Measurements from ENCODE around the gene KLHL10. TPM values are rescaled to one million over a fixed set of nuclear protein-coding genes. Genes with fewer than 3 reads are reported as not detected.
"Not testable (repeated sequence)": the region's sequence is repeated elsewhere in the genome, so short reads cannot be mapped to it uniquely, and the experiment has no call there.

KLHL10 gene
- polyA plus RNA-seq, 6 donors from 2014 or later: not detected

DNA sequence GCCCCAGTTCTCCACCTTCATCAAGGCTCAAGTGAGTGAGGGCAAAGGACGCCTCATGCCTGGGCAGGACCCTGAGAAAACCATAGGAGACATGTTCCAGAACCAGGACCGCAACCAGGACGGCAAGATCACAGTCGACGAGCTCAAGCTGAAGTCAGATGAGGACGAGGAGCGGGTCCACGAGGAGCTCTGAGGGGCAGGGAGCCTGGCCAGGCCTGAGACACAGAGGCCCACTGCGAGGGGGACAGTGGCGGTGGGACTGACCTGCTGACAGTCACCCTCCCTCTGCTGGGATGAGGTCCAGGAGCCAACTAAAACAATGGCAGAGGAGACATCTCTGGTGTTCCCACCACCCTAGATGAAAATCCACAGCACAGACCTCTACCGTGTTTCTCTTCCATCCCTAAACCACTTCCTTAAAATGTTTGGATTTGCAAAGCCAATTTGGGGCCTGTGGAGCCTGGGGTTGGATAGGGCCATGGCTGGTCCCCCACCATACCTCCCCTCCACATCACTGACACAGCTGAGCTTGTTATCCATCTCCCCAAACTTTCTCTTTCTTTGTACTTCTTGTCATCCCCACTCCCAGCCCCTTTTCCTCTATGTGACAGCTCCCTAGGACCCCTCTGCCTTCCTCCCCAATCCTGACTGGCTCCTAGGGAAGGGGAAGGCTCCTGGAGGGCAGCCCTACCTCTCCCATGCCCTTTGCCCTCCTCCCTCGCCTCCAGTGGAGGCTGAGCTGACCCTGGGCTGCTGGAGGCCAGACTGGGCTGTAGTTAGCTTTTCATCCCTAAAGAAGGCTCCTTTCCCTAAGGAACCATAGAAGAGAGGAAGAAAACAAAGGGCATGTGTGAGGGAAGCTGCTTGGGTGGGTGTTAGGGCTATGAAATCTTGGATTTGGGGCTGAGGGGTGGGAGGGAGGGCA lies 15.1 kb upstream of the KLHL10 start:
- no peak for DNase-seq
- ATAC-seq (ENCODE audit: low read depth in 2 of 2): no peak
- Mint-ChIP-seq H3K27ac (no peak overlapping the region), H3K36me3 (no peaks in the 10 kb centered on the region), H3K27me3 (peaks cover 0 to 16% (median 0%) of the 10 kb centered on the region in 3 donors), H3K9me3 (no peaks in the 10 kb centered on the region), H3K4me1 (no peaks in the 10 kb centered on the region), H3K4me3 (peak overlapping the region in 1 of 8 donors; percentile 63)

DNA sequence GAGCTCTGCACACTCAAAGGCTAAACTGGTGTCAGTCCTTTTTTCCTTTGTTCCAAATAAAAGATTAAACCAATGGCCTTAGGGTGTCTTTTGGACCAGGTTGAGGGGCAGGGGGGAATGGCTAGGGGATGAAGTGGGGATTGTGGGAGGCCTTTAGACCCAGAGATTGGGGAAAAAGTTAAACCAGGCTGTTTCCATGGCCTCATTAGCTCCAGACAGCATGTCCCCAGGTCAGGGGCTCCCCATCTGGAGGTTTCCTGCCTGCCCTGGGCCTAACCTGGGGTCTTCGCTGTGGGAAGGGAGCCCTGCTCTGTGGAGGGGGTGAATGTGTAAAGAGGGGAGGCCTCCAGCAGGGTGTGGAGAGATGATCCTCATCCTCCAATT lies 14.5 kb upstream of the KLHL10 start:
- Mint-ChIP-seq H3K9me3 (no peaks in the 10 kb centered on the region), H3K4me1 (no peaks in the 10 kb centered on the region), H3K27me3 (peaks cover 0 to 13% (median 0%) of the 10 kb centered on the region in 3 donors), H3K36me3 (no peaks in the 10 kb centered on the region), H3K27ac (no peak overlapping the region), H3K4me3 (no peak overlapping the region)
- ATAC-seq (ENCODE audit: low read depth in 2 of 2) (no peak), DNase-seq (no peak)

DNA sequence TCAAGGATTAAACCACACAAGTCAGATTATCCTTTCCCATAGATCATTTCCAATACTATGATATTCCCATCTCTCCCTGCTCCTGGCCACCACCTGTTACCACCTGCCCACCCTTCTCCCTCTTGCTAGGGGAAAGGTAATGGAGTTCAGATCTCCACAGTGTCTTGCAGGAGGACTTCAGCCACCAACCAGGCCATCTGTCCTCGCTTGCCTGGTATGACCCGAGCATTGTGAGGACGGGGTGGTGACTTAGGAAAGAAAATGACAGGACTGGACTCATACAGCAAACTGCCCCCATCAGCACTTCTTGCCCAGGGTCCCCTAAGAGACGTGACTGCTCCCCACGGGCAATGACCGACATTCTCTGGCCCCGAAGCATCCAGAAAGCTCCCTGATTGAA lies 14.0 kb upstream of the KLHL10 start:
- H3K4me1 Mint-ChIP-seq: no peaks in the 10 kb centered on the region
- H3K27ac Mint-ChIP-seq: no peak overlapping the region
- H3K36me3 Mint-ChIP-seq: no peaks in the 10 kb centered on the region
- no peak for DNase-seq
- no peaks in the 10 kb centered on the region for H3K9me3 Mint-ChIP-seq
- peaks cover 0 to 8% (median 0%) of the 10 kb centered on the region in 3 donors for H3K27me3 Mint-ChIP-seq
- H3K4me3 Mint-ChIP-seq: no peak overlapping the region
- ATAC-seq (ENCODE audit: low read depth in 2 of 2): no peak

DNA sequence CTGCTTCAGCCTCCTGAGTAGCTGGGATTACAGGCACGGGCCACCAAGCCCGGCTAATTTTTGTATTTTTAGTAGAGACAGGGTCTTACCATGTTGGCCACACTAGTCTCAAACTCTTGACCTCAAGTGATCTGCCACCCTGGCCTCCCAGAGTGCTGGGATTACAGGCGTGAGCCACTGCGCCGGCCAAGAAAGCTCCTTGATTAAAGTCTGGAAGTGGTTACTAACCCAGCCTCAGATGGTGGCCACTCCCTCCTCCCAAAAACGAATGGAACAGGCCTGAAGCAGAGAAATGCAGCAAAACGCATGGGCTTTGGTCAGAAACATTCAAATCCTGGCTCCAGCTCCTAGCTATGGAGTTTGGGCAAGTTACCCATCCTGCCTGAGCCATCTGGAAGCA lies 13.5 kb upstream of the KLHL10 start:
- peaks cover 0 to 8% (median 0%) of the 10 kb centered on the region in 3 donors for H3K27me3 Mint-ChIP-seq
- DNase-seq (no peak), ATAC-seq (ENCODE audit: low read depth in 2 of 2) (no peak)
- H3K27ac Mint-ChIP-seq: peak overlapping the region in 1 of 6 donors; percentile 30
- no peaks in the 10 kb centered on the region for H3K4me1 Mint-ChIP-seq
- H3K36me3 Mint-ChIP-seq: no peaks in the 10 kb centered on the region
- no peak overlapping the region for H3K4me3 Mint-ChIP-seq
- no peaks in the 10 kb centered on the region for H3K9me3 Mint-ChIP-seq

DNA sequence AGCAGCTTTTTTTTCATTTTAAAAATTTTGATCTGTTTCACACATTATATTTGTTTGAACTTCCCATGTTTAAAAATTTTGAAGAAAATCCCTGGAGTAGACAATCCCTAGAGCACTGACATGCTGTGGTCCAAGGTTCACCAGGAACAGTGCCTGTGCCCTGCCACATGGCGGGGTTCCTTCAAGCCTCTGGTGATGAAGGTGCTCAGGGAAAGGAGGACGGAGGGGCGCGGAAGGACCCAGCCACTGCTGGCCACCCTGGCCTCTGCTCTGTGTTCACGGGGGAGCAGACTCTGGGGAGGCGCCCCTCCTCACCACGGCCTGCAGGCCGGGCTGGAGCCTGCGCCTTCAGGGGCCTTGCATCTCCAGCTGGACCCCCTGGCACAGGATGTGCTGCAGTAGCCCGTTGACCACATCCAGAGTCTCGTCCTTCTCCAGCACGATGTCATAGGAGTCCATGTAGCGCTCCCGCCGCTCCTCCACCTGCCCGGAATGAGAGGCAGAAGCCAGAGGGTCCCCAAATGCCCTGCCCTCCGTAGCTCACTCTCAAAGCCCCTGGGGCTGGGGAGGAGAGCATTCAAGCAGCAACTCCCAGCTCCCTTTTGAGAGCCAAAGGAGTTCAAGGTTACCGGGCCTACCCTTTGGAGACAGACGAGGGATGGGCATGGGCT lies 12.3 kb upstream of the KLHL10 start:
- Mint-ChIP-seq H3K4me1 (no peaks in the 10 kb centered on the region), H3K9me3 (no peaks in the 10 kb centered on the region), H3K27ac (no peak overlapping the region), H3K4me3 (no peak overlapping the region), H3K27me3 (peaks cover 0 to 8% (median 0%) of the 10 kb centered on the region in 3 donors), H3K36me3 (peaks cover 0 to 5% of the 10 kb centered on the region in 2 donors)
- ATAC-seq (ENCODE audit: low read depth in 2 of 2) (no peak), DNase-seq (no peak)

DNA sequence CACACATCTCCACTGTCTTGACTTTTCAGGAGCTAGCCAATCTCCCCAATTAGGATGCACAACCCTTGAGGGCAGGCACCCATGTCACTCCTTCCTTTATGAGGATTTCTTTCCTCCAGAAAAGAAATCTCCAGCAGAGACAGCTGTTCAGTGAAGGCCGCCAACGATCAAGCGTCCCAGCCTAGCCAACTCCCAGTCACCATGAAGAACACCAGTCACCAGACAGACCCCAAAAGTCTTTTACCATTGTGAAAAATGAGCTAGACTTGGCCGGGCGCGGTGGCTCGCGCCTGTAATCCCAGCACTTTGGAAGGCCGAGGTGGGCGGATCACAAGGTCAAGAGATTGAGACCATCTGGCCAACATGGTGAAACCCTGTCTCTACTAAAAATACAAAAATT lies 7.7 kb upstream of the KLHL10 start:
- not testable (repeated sequence) for H3K9me3 Mint-ChIP-seq; H3K4me1 Mint-ChIP-seq; H3K27me3 Mint-ChIP-seq; ATAC-seq (ENCODE audit: low read depth in 2 of 2); H3K27ac Mint-ChIP-seq; H3K36me3 Mint-ChIP-seq; DNase-seq
- H3K4me3 Mint-ChIP-seq: peak overlapping the region in 1 of 8 donors; percentile 52

DNA sequence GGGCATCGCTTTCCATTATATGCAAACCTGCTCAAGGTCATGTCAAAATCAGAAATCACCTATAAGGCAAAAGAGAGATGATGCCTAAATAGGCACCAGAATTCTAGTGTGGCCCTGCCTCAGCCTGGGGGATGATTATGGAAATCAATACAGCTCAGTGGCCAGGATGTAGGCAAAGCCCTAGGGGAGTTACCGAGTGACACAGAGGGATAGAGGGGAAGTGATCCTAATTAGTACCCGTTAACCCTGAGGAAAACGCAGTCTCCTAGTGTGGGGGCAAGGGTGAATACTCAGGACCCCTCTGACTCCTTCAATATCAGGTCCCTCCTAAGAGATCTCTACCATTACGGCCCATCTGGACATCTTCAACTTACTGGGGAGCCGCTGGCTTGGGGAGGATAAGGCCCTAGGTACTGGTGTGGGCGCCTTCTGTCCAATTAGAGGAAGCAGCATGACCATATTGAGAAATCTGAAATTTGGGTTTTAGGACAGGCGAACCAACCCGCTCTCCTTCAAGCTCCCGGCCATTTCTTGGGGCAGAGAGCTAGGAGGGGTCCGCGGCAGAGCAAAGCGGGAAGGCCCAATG lies 2.3 kb upstream of the KLHL10 start:
- Mint-ChIP-seq H3K27me3 (peaks cover 0 to 4% (median 0%) of the 10 kb centered on the region in 3 donors), H3K9me3 (no peaks in the 10 kb centered on the region), H3K36me3 (peaks cover 4 to 5% of the 10 kb centered on the region in 2 donors), H3K4me1 (peaks cover 8 to 13% (median 8%) of the 10 kb centered on the region in 3 donors), H3K4me3 (peak overlapping the region; percentile 79 to 95 (median 89)), H3K27ac (peak overlapping the region in 5 of 6 donors; percentile 27 to 83 (median 45))
- peak; percentile 5 for DNase-seq
- ATAC-seq (ENCODE audit: low read depth in 2 of 2): peak; percentile 34 to 39

DNA sequence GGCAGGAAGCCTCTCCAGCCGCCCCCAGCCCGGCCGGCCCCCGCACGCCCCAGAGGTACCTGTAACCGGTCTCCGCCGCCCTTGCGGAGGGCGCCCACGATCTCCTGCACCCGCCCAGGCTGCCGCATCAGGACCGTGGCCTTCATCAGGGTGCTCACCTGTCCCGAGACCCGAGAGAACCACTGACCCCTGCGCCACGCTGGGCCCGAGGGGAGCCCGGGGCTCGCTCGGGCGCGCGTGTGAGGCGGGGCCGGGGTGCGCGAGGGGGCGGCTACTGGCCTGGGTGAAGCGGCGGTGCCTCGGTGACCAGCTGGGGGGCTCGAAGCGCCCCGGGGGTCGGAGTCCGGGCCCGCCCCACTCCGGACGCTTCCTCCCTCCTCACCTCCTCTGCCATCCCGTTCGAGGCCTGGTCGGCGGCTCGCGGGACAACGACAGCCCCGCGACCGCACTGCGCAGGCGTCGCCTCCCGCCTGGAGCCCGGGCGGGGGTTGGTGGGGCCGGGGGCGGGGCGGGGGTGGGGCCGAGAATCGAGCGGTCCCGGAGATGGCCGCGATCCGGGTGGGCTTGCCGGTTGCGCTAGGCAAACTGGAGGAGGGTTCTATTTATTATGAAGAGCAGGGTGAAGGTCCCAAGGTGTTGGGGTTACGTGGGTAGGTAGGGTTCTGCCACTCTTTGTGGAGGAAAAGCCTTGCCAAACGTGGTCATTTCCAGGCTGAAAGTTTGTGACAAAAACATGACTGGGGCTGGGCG lies 1.6 kb upstream of the KLHL10 start, which contains the start of gene NT5C3B:
Gene NT5C3B, minus strand, starts transcription at position 433 of the 750 bp plus-strand sequence. Its CDS starts 39 bp downstream, at position 394.
- peaks cover 0 to 5% of the 10 kb centered on the region in 2 donors for H3K36me3 Mint-ChIP-seq
- peaks cover 0 to 4% (median 0%) of the 10 kb centered on the region in 3 donors for H3K27me3 Mint-ChIP-seq
- H3K9me3 Mint-ChIP-seq: no peaks in the 10 kb centered on the region
- DNase-seq: peak; percentile 37
- H3K4me3 Mint-ChIP-seq: peak within 1 kb of the TSS; percentile 79 to 95 (median 89)
- peak; percentile 83 to 84 for ATAC-seq (ENCODE audit: low read depth in 2 of 2)
- peak within 1 kb of the TSS in 5 of 6 donors; percentile 27 to 83 (median 45) for H3K27ac Mint-ChIP-seq
- H3K4me1 Mint-ChIP-seq: peaks cover 8 to 13% (median 8%) of the 10 kb centered on the region in 3 donors

DNA sequence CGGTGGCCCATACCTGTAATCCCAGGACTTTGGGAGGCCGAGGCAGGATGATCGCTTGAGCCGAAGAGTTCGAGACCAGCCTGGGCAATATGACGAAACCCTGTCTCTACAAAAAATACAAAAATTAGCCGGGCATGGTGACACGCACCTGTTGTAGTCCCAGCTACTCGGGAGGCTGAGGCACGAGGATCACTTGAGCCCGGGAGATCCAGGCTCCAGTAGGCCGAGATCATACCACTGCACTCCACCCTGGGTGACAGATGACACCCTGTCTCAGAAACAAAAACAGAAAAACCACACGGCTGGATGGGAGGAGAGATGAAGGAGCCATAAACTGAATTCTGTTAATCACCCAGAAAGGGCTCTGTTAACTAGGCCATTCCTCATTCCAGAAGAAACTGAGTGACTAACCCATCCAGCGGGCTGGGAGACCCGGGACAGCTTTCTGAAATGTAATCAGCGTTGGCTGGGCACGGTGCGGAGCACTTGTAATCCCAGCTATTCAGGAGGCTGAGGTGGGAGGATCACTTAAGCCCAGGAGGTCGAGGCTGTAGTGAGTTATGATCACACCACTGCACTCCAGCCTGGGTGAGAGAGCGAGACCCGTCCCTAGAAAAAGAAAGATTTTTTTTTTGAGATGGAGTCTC lies 952 bp upstream of the KLHL10 start:
- Mint-ChIP-seq H3K27me3 (peaks cover 0 to 4% (median 0%) of the 10 kb centered on the region in 3 donors), H3K4me1 (peaks cover 8 to 13% (median 8%) of the 10 kb centered on the region in 3 donors), H3K4me3 (peak overlapping the region; percentile 79 to 95 (median 85)), H3K36me3 (peaks cover 0 to 5% of the 10 kb centered on the region in 2 donors), H3K9me3 (no peaks in the 10 kb centered on the region), H3K27ac (peak overlapping the region in 2 of 6 donors; percentile 45 to 66)
- no peak for ATAC-seq (ENCODE audit: low read depth in 2 of 2)
- no peak for DNase-seq

DNA sequence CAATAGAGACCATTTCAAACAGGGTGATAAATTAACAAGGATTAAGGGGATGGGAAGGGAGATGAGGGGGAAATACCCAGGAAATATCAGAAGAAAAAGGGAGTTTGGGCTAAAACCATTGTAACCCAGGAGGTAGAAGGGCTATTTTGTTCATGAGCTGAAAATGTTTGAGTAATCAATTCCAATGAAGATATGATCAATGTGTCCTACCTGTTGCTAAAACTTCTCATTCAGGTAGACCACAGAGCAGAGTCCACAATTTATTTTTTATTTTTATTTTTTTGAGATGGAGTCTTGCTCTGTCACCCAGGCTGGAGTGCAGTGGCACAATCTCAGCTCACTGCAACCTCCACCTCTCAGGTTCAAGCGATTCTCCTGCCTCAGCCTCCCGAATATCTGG lies 1.8 kb downstream of the KLHL10 start:
- H3K4me3 Mint-ChIP-seq; ATAC-seq (ENCODE audit: low read depth in 2 of 2); H3K36me3 Mint-ChIP-seq; H3K9me3 Mint-ChIP-seq; H3K27me3 Mint-ChIP-seq; DNase-seq: not testable (repeated sequence)
- H3K4me1 Mint-ChIP-seq: peaks cover 8 to 13% (median 8%) of the 10 kb centered on the region in 3 donors
- peak overlapping the region in 1 of 6 donors; percentile 70 for H3K27ac Mint-ChIP-seq

DNA sequence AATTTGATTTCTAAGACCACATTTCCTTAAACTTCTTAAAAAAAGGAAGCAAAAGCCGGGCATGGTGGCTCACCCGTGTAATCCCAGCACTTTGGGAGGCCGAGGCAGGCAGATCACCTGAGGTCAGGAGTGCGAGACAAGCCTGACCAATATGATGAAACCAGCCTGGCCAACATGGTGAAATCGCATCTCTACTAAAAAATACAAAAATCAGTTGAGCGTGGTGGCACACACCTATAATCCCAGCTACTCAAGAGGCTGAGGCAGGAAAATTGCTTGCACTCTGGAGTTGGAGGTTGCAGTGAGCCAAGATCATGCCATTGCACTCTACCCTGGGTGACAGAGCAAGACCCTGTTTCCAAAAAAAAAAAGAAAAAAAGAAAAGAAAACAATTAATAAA lies 3.2 kb downstream of the KLHL10 start:
- H3K9me3 Mint-ChIP-seq; H3K27ac Mint-ChIP-seq; H3K4me1 Mint-ChIP-seq; DNase-seq; H3K27me3 Mint-ChIP-seq; H3K4me3 Mint-ChIP-seq; H3K36me3 Mint-ChIP-seq; ATAC-seq (ENCODE audit: low read depth in 2 of 2): not testable (repeated sequence)

DNA sequence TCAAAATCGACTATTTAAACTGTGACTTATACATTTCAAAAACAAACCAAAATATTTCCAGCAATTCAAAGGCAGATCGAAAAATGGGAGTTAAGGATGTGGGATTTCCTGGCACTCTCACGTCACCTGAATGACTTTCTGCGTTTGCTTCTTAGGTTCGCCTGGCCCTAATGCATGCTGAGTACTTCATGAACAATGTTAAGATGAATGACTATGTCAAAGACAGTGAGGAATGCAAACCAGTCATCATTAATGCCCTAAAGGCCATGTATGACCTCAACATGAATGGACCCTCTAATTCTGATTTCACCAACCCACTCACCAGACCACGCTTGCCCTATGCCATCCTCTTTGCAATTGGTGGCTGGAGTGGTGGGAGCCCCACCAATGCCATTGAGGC lies 7.3 kb downstream of the KLHL10 start:
- ATAC-seq (ENCODE audit: low read depth in 2 of 2) (no peak), DNase-seq (no peak)
- peaks cover 0 to 11% (median 8%) of the 10 kb centered on the region in 3 donors for H3K4me1 Mint-ChIP-seq
- no peaks in the 10 kb centered on the region for H3K9me3 Mint-ChIP-seq
- no peak overlapping the region for H3K4me3 Mint-ChIP-seq
- H3K27me3 Mint-ChIP-seq: no peaks in the 10 kb centered on the region
- H3K27ac Mint-ChIP-seq: no peak overlapping the region
- peaks cover 0 to 8% of the 10 kb centered on the region in 2 donors for H3K36me3 Mint-ChIP-seq

All from naive B cell (primary cell).